Pancreas (tissue), 10 donors: ENCODE data around the gene KLHL1. TPM values are rescaled to one million over a fixed set of nuclear protein-coding genes. Genes with fewer than 3 reads are reported as not detected.

Experiments
- ATAC-seq, 4 donors: fragments of 200-7000 bp; cut with Tn5 transposase; one replicate each; pipeline versions ENCODE4 v1.8.0 to v1.9.1; 2020; ENCODE audit warnings: mild to moderate bottlenecking in 4 of 4, moderate library complexity in 4 of 4
- DNase-seq, 6 donors: peaks; one replicate each; pipeline ENCODE4 v3.0.0-alpha.2; 2020
- FAIRE-seq: peaks from 2 replicates; lab custom pipeline; 2012; peaks lifted over from hg19 to GRCh38; lab: Jason Lieb, UNC
- H3K27ac ChIP-seq, 4 donors: fragments of 200-600 bp; sonication (generic); 1 replicate in 3 of 4; 2 replicates in 1 of 4; pipeline versions ENCODE4 v1.5.0 to v1.8.0; 2020
- H3K27me3 ChIP-seq, 4 donors: fragments of 200-600 bp; one replicate each; pipeline ENCODE4 v1.8.0; 2021
- H3K36me3 ChIP-seq, 3 donors: fragments of 200-600 bp; sonication (generic) in 1 of 3; one replicate each; pipeline versions ENCODE4 v1.5.0 to v1.8.0; 2020 to 2021
- H3K4me1 ChIP-seq, 3 donors: fragments of 200-600 bp; one replicate each; pipeline ENCODE4 v1.8.0; 2021
- H3K4me3 ChIP-seq, 4 donors: fragments of 200-600 bp; sonication (generic) in 2 of 4; one replicate each; pipeline versions ENCODE4 v1.5.0 to v1.8.0; 2020 to 2021
- H3K9me3 ChIP-seq, 4 donors: fragments of 200-600 bp; one replicate each; pipeline ENCODE4 v1.8.0; 2021
- WGBS, 2 donors: extraction: QIAGEN DNeasy Blood & Tissue Kit; methylation state at CpG; one replicate each; pipeline ENCODE4 v1.1.7; 2013; 5-methylcytosine and 5-hydroxymethylcytosine counted together
- intact Hi-C, 3 donors: fragments of 100-400 bp; cut with DNase I; formaldehyde crosslinking; loops; one replicate each; pipeline versions ENCODE4 v1.11.1 to v1.14.2; 2022
- polyA plus RNA-seq, 2 donors: library from polyadenylated mRNA; stranded (reverse); fragments of 200-250 nt; gene quantifications; one replicate each; pipeline ENCODE4 v1.2.3, GENCODE V29; 2013
- total RNA-seq, 6 donors: library from RNA; stranded (reverse); fragmentation: NEBNext Ultra II Directional in 4 of 6; extraction: Animal tissue kit (Norgen Biotek cat#: 25700) in 4 of 6; gene quantifications; one replicate each; pipeline versions ENCODE4 v1.2.1 to v1.2.4, GENCODE V29; 2021 to 2023
- TF ChIP-seq, protein P1 (sequence below), 4 donors: fragments of 200-600 bp; sonication (generic) in 3 of 4; IDR thresholded peaks; one replicate each; pipeline versions ENCODE4 v1.5.0 to v1.8.0; 2021; ENCODE audit warnings: antibody characterized with exemption in 4 of 4
- donor health status: healthy with polysubstance abuse.
- donor health status: DM: no; HTN: no; CAD: no; lungs with moderate emphysema.
- donor health status: DM: no; HTN: no; CAD: no.
- donor health status: control.
- donor health status: control.
- donor health status: Bipolar disorder and iron deficiency.
- donor health status: DM: yes; HTN: yes; CAD: no.
- donor health status: DM: no; HTN: no; CAD: no.
- donor health status: DM: no; HTN: no; CAD: no.
- donor health status: DM: yes; HTN: yes; CAD: no.

KLHL1 gene
- total and polyA plus RNA-seq, 8 donors = 0.04 to 0.59 (median 0.14) TPM; not detected in 3

DNA sequence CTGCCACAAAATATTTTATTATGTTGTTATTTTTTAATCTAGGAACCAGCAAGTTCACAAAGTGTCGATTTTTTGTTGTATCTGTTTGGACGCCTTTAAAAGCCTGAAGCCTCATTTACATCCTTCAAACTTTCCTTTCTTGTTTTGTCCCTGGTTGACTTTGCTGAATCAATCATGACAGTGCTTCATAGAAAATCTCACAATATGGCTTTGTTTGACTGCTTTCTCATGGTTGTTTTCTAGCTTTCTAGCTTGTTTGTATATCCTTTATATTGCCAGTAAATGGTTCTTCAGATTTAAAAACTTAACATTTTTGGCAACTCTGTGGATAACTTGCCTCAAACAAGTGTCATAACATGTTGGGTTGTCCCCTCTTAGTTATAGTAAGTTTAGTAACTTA is 84.7 kb downstream of the KLHL1 start:
- Histone ChIP-seq H3K4me3 (no peak overlapping the region), H3K9me3 (no peaks in the 10 kb centered on the region), H3K36me3 (no peaks in the 10 kb centered on the region), H3K4me1 (no peaks in the 10 kb centered on the region), H3K27ac (no peak overlapping the region), H3K27me3 (no peaks in the 10 kb centered on the region)
- FAIRE-seq = no peak
- TF ChIP-seq, protein P1, sequence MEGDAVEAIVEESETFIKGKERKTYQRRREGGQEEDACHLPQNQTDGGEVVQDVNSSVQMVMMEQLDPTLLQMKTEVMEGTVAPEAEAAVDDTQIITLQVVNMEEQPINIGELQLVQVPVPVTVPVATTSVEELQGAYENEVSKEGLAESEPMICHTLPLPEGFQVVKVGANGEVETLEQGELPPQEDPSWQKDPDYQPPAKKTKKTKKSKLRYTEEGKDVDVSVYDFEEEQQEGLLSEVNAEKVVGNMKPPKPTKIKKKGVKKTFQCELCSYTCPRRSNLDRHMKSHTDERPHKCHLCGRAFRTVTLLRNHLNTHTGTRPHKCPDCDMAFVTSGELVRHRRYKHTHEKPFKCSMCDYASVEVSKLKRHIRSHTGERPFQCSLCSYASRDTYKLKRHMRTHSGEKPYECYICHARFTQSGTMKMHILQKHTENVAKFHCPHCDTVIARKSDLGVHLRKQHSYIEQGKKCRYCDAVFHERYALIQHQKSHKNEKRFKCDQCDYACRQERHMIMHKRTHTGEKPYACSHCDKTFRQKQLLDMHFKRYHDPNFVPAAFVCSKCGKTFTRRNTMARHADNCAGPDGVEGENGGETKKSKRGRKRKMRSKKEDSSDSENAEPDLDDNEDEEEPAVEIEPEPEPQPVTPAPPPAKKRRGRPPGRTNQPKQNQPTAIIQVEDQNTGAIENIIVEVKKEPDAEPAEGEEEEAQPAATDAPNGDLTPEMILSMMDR (IDR thresholded peaks at IDR 0.05) = no peak
- WGBS, 2 donors = 76 to 81% methylated on average over 2 of the region's 2 CpGs
- intact Hi-C loops = no loop called here
- no peak for DNase-seq
- no peak for ATAC-seq

DNA sequence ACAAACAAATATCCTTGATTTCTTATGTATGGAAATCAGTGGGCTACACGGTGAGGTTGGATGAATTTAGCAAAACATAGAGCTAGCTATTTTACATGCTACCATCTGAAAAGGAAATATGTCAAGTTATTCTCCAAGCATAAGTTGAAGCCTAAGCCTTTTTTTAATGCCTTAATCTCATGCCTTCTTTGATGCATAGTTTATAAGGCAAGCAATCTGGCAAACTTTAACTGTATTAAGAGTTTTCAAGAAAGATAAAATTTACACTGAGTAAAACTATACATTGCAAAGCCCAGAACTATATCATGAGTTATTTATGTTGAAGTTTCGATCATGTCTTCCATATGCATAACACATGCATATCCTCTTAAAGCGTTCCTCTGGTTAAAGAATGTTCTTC is 85.6 kb downstream of the KLHL1 start:
- no peak for ATAC-seq
- 80 to 90% methylated on average over 3 of the region's 3 CpGs for WGBS, 2 donors
- Histone ChIP-seq H3K27me3 (no peaks in the 10 kb centered on the region), H3K4me1 (no peaks in the 10 kb centered on the region), H3K4me3 (no peak overlapping the region), H3K36me3 (no peaks in the 10 kb centered on the region), H3K9me3 (no peaks in the 10 kb centered on the region), H3K27ac (no peak overlapping the region)
- FAIRE-seq = no peak
- DNase-seq = no peak
- intact Hi-C loops = no loop called here
- TF ChIP-seq, protein P1 (IDR thresholded peaks at IDR 0.05) = no peak

DNA sequence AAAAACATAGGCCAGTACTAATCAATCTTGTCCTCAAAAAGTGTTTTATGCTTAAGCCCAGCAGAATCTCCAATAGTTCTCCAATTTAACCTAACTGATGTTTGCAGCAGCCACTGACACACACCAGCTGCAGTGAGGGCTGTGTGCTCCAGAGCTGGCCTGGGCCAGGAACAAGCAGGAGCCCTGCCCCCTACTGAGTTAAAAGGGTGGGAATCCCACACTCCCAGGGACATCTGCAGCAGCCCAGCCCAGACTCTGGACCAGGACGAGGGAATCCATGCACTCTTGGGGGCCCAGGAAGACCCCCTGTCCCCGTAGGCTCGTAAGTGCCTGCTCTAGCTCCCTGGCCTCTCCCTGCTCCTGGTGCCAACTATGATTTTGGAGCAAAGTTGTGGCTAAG is 92.1 kb downstream of the KLHL1 start:
- Histone ChIP-seq H3K36me3 (no peaks in the 10 kb centered on the region), H3K27me3 (no peaks in the 10 kb centered on the region), H3K9me3 (no peaks in the 10 kb centered on the region), H3K27ac (no peak overlapping the region), H3K4me1 (no peaks in the 10 kb centered on the region), H3K4me3 (no peak overlapping the region)
- WGBS, 2 donors = 58 to 76% methylated on average over 3 of the region's 3 CpGs
- TF ChIP-seq, protein P1 (IDR thresholded peaks at IDR 0.05) = no peak
- DNase-seq = peak in 1 of 6 donors; percentile 29
- intact Hi-C loops = no loop called here
- no peak for FAIRE-seq
- no peak for ATAC-seq

DNA sequence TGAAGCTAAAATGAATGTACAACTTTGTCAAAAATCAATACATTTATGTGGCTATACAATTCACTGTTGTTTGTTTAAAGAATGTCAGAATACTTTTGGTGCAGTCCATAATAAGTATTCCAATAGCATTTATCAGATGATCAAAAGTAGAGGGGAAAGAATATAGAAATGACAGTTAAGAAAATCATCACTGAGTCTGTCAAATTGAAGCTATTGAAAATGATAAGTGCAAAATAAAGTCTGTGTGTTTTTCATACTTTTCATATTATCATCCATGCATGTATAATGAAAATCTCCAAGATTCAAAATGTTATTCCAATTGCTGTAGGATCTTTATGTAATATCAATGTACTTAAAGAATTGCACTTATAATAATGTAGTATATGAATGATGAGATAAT is 93.9 kb downstream of the KLHL1 start:
- H3K9me3 ChIP-seq = no peaks in the 10 kb centered on the region
- no peaks in the 10 kb centered on the region for H3K4me1 ChIP-seq
- no peaks in the 10 kb centered on the region for H3K36me3 ChIP-seq
- no peak for DNase-seq
- TF ChIP-seq, protein P1 (IDR thresholded peaks at IDR 0.05) = no peak
- H3K27me3 ChIP-seq = no peaks in the 10 kb centered on the region
- H3K4me3 ChIP-seq = no peak overlapping the region
- no peak for ATAC-seq
- no peak for FAIRE-seq
- intact Hi-C loops = no loop called here
- no peak overlapping the region for H3K27ac ChIP-seq

DNA sequence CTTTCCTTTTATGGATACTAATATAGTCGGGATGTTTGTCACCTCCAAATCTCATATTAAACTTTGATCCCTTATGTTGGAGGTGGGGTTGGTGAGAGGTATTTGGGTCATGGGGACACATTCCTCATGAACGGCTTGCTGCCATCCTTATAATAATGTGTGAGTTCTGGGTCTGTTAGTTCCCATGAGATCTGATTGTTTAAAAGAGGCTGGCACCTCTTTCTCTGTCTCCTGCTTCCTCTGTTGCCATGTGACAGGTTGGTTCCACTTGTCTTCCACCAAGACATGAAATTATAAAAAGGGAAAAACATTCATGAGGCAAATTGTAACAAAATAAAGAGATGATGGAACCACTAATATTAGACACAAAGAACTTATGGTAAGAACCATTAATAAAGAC is 108.4 kb downstream of the KLHL1 start:
- H3K36me3 ChIP-seq = no peaks in the 10 kb centered on the region
- FAIRE-seq = no peak

More for the DNA sequence above, 108.4 kb downstream of the KLHL1 start:
- intact Hi-C loops = no loop called here
- TF ChIP-seq, protein P1 (IDR thresholded peaks at IDR 0.05) = no peak
- H3K27ac ChIP-seq = no peak overlapping the region
- H3K27me3 ChIP-seq = no peaks in the 10 kb centered on the region
- H3K9me3 ChIP-seq = no peaks in the 10 kb centered on the region
- WGBS, 2 donors = 40 to 52% methylated on average over 2 of the region's 2 CpGs
- no peak overlapping the region for H3K4me3 ChIP-seq
- DNase-seq (no peak), ATAC-seq (peak in 1 of 4 donors; percentile 44)
- no peaks in the 10 kb centered on the region for H3K4me1 ChIP-seq
